ENCODE measurements around the gene SDR42E2.
A peak's percentile ranks its signal among the peaks of the same experiment; 100 is the strongest.
"Not testable (repeated sequence)": the region's sequence is repeated elsewhere in the genome, so short reads cannot be mapped to it uniquely, and the experiment has no call there.

Gene SDR42E2

DNA sequence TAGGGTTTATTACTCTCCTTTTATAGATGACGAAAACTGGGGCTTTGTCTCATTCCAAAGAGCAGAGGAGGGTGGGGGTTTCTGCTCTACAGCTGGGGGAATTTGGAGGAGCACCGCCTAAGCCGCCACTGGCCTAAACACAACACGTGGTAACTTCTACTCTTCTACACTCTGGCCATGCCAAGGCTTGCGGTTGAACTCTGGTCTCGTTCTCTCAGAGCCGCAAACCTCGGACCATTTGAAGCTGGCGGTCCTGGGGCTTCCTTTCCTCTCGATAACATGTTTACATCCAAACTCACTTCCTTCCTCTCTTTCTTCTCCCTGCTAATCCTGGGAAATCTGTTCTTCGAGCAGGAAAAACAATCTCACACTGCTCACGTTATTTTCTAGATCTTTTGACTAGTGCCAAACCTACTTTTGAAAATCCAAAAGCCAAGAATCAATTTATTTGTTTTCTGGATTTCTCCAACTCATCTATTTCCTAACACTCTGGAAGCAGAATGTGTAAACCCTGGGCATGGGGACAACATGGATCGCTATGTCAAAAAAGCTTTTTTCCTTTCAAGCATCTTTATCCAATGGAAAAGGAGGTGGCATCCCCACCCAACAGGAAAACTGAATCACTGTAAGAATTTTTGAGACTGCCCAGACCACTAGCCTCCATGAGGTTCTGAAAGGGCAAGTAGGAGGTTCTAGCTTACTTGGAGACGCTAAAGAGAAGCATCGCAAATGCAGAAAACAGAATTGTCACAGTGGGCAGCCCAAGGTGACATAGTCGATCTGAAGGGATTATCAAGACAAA, 30.2 kb downstream of the SDR42E2 start:
- peak; percentile 83 for DNase-seq

- DNase-seq: no peak
Measured at GRCh38 chr16:22193063-22193411, 30.7 kb downstream of the SDR42E2 start.

DNA sequence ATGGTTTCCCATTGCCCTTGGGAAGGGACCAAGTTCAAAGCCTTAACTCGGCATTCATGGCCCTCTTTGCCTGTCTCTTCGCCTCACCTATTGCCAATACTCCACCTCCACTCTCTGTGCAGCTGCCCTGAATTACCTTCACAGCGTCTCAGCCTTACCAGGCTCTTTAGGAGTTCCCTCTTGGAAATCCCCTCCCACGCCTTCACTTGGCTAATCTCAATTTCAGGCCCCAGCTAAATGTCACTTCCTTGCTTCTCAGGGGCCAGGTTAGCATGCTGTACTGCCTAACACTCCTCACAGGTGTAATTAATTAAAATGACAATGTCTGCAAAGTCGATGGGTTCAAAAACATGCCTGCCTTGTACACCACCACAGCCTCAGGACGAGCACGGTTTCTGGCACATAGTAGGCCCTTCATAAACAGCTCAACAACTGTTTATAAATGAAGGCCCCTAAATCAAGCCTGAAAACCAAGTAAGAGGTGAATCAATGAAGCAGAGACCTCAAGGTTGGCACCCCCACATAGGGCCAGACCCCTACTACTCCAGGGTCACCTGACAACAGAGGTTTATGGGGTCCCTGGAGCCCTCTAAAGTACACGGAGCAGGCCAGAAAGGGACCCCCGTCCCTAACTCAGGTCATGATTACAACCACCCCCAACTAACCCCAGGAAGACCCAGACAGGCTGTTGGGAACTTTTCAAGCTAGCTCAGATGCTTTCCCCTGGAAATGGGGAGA, 32.6 kb downstream of the SDR42E2 start:
- no peak for DNase-seq

GRCh38 chr16:22195445-22195694, 33.1 kb downstream of the SDR42E2 start:
- DNase-seq: no peak

DNA sequence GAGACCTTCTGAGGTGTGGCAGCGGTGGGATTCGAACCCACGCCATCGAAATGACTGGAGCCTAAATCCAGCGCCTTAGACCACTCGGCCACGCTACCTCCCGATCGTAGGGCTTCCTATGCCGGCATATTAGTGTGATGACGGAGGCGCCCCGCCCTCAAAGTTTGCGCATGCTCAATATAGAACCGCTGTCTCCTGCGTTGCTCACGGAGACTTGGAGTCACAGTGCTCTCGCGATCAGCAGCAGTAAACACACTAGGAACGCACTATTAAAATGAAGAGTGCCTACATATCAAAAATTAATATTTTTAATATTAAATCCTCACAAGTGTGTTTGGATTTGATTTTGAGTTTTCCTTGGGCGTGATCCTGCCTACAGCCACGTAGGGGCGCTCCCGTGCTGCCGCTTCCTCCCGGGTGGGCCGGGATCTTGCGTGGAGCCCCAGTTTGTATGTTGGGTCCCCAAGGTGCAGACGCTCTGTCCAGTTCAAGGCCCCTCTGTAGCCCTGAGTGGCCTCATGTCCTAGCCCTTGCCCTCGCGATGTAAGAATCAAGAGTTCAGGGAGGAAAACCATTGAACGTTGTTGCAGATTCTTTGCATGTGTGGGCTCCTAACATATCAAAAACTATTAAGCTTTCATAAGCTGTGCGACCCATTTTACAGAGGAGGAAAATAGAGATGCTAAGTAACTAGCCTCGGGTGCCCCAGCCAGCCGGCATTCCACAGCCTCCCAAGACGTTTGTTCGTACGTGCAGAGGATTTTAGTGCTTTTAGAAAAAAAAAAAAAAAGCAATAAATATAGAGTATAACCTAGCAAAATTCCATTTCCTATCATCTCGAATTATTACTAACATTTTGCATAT, 33.6 kb downstream of the SDR42E2 start:
- peak; percentile 98 for DNase-seq

DNA sequence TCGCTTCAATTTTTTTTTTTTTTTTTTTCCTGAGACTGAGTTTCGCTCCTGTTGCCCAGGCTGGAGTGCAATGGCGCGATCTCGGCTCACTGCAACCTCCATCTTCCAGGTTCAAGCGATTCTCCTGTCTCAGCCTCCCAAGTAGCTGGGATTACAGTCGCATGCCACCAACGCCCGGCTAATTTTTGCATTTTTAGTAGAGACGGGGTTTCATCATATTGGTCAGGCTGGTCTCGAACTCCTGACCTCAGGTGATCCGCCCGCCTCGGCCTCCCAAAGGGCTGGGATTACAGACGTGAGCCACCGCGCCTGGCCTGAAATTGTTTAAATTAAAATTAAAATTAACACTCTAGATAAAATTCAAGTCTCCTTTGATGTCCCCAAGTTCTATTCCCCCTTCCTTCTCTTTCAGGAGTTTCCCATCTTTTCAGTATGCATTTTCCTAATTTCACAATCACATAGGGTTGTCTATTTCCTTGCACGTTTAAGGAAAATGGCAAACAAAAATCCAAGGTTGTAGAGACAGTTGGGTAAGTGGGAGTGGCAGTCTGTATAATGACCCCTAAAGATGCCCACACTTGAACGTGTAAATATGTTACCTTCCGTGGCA, 34.4 kb downstream of the SDR42E2 start:
- not testable (repeated sequence) for DNase-seq

DNA sequence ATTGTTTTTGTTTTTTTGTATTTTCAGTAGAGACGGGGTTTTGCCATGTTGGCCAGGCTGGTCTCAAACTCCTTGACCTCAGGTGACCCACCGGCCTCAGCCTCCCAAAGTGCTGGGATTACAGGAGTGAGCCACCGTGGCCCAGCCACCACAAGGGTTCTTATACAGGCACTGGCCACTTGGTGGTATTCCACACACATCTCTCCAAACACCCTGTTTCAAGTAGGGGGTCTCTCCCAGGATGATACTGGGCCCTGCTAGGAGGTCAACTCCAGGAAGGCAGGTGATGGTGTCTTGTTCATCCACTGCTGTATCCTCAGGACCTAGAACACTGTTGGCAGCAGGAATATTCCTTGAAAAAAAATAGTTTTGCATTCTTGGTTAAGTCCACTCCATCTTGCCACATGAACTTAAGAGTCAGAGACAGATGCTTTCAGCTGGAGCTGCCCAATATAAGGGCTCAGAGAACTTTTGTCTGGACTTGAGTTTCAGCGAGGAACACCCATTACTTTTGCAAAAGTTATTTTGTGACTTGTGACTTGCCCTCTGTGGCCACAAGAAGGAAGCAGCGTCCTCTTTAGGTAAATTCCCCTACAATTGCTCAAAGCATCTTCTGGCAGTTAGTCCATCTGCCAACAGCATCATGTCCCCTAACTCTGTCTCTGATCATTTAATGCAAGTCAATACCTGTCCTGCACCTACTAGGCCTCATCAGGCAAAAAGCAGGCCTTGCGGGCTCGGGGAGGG, 36.4 kb downstream of the SDR42E2 start:
- no peak for DNase-seq

DNA sequence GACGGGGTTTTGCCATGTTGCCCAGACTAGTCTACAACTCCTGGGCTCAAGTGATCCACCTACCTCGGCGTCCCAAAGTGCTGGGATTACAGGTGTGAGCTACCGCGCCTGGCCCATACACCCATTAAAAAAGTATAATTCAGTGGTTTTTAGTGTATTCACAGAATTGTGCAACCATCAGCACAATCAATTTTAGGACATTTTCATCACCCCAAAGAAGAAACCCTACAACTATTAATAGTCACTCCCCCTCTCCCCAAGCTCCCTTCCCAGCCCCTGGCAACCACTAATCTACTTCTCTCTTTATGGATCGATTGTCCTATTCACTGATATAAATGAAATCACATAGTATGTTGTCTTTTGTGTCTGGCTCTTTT, 39.9 kb downstream of the SDR42E2 start:
- DNase-seq: no peak

DNA sequence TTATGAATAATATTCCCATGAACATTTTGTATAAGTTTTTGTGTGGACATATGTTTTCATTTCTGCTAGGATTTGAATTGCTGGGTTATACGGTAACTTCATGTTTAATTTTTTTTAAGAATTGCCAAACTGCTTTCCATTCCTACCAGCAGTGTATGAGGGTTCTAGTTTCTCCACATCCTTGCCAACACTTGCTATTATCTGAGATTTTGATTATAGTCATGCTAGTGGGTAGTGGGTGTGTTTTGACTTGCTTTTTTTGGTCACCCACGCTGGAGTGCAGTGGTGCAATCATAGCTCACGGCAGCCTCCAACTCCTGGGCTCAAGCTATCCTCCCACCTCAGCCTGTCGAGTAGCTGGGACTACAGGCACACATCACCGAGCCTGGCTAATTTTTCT, 40.8 kb downstream of the SDR42E2 start:
- DNase-seq: no peak

GRCh38 chr16:22204091-22204655, 41.9 kb downstream of the SDR42E2 start:
- DNase-seq: no peak

DNA sequence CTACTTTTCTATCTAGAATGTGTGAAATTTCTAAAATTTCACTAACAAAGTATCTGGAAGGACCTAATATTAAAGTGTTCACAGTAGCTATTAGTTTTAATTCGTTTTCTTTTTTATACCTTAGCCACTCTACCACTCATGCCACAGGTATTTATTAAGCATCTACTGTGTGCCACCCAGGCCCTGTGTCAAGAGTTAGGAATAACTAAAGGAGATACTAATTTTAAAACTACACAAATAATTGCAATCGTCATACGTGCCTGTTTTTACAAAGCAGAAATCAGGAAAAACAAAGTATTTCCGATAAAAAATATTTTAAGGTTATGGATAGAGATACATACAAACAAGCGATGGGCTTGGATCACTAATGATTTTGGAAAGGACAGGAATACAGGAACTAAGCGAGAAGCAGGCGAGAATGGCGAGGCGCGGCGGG, 43.3 kb downstream of the SDR42E2 start:
- DNase-seq: no peak

DNA sequence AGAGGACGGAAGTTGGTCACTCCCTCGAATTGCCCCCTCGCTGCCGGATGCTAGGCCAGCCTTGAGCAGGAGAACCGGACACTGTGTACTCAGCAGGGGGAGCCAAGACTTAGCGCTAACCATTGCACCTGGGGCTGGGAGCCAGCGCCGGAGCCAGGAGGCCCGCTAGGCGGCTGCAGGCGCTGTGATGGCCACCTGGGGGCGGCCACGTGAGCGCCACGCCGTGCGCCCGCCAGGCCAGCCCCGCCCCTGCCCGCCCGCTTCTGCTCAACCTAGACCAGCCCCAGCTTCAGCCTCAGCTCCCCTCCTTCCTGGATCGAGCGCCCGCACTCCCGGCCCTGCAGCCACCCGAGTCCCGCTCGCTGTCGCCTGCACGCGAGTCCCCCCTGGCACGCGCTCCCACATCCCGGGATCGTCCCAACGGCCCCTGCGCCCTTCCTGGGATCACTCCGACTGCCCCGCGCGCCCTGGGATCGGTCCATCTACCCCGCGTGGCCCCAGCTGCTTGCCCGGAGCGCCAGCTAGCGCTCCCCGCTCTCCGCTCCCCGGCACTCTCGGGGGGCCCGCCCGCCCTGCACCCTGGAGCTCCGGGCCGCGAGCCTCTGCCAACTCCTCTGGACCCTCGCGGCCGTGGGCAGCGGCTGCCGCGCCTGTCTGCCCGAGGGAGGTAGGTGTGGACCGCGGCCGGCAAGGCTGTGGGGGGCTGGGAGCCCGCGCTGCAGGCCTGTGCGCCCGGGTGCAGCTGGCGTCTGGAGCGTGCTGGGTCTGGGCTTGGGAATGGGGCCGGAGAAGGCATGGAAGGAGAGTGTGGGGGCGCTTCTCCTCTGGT, 43.9 kb downstream of the SDR42E2 start, which contains the start of gene EEF2K:
EEF2K (plus strand) TSS at position 266 of the 829 bp plus-strand sequence. CDS start 19,452 bp downstream, outside the sequence.
- DNase-seq: peak; percentile 86

GRCh38 chr16:22206842-22207714, 44.8 kb downstream of the SDR42E2 start:
- peak; percentile 83 for DNase-seq

DNA sequence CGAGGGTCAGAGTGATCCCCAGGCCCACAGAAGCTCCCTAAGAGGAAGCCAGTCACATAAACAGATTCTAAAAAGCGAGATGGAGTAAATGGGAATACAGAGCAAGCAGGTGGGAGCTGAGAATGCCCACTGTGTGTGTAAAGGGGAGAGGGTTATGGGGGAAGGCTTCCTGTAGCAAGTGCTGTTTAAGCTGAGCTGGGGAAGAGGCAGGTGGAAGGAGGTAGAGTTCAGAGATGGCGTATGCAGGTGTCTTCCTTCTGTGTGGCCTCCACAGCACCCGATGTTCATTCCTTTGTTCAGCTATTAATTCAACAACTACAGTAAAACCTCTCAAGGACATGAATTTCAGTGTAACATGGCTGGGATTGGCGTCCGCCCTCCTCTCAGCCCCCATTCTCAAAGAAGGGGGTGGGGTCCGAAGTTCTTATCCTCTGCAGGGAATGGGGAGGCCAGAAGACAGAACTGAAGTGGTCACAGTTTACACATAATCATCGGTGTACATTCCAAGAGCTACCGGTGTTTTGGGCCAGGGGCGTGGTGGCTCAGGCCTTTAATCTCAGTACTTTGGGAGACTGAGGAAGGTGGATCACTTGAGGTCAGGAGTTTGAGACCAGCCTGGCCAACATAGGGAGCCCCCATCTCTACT, 45.5 kb downstream of the SDR42E2 start:
- DNase-seq: no peak

- no peak for DNase-seq
Measured at GRCh38 chr16:22210285-22210684, 48.0 kb downstream of the SDR42E2 start.

GRCh38 chr16:22210854-22211253, 48.5 kb downstream of the SDR42E2 start:
- DNase-seq: no peak

DNA sequence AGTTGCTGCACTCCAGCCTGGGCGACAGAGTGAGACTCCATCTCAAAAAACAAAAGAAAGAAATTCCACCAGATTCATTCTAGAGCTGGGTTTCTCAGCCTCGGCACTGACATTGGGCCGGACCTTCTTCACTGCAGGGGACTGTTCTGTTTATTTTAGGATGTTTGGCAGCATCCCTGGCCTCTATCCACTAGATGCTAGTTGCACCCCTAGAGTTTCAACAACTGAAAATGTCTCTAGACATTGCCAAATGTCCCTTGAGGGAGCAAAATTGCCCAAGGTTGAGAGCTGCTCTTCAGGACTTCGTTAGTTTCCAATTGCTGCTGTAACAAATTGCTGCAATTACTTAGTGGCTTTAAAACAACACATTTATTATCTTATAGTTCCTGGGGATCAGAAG, 50.9 kb downstream of the SDR42E2 start:
- no peak for DNase-seq

- no peak for DNase-seq
Measured at GRCh38 chr16:22213801-22214200, 51.5 kb downstream of the SDR42E2 start.

- DNase-seq: no peak
Measured at GRCh38 chr16:22214402-22214801, 52.1 kb downstream of the SDR42E2 start.

DNA sequence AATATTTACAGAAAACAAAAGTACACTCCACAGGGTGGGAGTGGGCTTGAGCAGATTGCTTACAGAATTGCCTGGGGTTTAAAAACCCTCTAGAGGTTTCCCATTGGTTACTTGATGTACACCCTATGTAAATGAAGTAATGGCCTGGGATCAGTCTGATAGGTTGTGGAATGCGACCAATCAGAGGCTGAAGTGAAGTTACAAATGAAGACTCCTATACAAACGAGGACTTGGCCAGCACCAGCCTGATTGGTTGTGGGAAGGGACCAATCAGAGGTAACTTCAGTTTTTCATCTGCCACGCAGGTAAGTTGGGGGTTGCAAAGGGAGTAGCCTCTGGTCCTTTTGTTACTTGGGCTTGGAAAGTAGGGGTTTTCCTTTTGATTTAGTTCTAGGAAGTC, 52.6 kb downstream of the SDR42E2 start:
- DNase-seq: no peak
